ENCODE results near the gene HADHB.

- TF ChIP-seq MAX (IDR thresholded peaks at IDR 0.05) (no peak), CREB1 (IDR thresholded peaks at IDR 0.05; ENCODE audit: low read depth) (no peak), REST (IDR thresholded peaks at IDR 0.05; ENCODE audit: low read depth) (no peak), EP300 (IDR thresholded peaks at IDR 0.05; ENCODE audit: borderline replicate concordance) (no peak), TAF1 (IDR thresholded peaks at IDR 0.05; ENCODE audit: low read depth) (no peak), CEBPB (IDR thresholded peaks at IDR 0.05) (no peak), EGR1 (IDR thresholded peaks at IDR 0.05) (no peak), YY1 (IDR thresholded peaks at IDR 0.05; ENCODE audit: low read depth) (no peak)
Measured at GRCh38 chr2:26297061-26297460, 52.3 kb downstream of the HADHB start.
